Stimulated activated CD4-positive, alpha-beta T cell treated with anti-CD3 and anti-CD28 coated beads, TNF-alpha, amount 100 ng/mL, for 48 hours (primary cell): ENCODE data around the gene CELF4.

Experiments used
- DNase-seq, 3 donors: peaks; one replicate each; pipeline ENCODE4 v3.0.0-alpha.2; 2020; ENCODE audit warnings: low read depth in 3 of 3

The CELF4 gene

DNA sequence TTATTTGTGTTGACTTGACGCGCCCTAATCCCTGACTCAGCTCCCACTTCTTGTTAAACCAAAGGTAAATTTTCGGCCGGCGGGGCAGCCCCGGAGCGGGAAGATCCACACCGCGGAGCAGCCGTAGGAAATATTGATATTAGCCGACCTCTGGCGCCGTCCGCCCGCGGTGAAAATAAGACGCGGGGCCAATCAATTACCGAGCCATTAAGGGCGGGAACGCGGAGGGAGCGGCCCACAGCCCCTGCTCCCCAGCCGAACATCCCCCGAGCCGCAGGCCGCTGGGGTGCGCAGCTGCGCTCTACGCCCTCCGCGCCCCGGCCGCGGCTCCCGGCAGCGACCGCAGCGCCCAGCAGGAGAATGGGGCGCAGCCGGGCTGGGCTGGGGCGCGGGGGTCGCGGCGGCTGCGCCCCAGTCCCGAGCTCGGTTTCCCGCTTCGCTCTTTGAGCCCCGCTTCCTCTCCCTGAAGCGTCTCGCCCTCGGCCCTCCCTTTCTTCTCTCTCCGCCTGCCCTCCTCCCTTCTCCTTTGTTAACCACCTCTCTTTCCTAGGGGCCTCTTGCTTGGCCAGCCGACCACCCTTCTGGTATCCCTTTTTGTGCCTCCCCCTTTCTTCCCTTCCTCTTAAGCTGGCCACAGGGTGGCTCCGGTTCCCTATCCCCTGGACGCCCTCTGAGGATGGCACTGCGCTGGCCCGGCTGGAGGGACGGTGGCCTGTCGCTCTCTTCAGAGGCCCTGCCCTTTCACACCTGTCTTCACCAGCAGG, 40.9 kb downstream of the CELF4 start:
- no peak for DNase-seq

DNA sequence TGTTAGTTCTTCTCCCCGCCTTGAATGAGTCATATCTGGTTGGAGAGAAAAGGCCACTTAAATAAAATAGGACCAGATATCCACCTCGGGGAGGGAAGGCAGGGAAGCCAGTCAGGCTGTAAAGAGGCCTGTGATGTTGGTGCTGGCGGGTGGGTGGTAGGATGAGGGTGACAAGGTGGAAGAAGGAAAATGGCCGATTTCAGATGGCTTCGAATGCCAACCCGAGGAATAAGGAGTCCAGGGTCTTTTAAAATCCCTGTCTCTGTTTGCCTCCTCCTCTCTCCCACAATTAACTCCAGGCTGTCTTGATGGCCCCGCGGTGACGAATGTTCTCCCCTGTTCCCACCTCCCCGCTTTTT, 41.5 kb downstream of the CELF4 start:
- DNase-seq = no peak

DNA sequence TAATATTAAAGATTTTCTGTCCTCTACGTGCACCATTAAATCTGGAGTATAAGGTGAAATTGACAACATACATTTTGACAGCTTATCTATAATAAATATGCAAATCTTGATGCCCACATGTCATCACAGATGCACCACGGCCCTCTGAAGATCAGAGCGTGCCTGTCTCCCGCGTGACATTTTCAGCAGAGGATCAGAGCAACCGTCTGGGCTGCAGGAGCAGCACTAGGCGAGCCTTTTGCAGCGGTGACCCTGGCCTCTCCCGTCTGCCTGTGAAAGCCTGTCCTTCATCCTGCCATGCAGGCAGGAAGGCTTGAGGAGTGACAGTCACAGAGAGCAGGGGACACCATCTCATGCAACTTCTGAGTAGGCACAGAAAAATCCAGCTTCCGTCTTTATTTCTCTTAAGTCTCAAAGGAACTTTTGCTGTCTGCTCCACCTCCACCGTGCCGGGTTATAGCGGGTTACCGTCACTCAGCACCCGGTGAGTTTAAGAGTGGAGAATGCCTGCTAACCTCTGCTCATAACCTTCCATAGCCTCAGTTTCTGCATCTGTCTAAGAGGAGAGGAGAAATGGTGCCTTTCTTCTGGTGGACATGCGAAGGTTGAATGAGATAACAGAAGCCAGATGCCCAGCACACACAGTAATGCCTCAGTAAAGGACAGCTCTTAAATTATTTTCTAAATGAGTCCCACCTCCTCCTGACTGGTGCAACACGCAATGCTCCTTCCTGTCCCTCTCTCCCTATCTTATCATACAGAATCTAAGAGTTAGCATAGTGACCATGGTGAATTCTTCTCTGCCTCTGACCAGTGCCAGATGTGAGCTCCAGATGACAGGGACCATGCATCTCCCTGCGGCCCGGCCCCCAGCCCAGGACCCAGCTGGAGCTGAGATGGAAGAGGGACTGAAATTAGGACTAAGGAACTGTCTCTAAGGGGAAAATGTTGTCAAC, 43.8 kb downstream of the CELF4 start:
- no peak for DNase-seq

DNA sequence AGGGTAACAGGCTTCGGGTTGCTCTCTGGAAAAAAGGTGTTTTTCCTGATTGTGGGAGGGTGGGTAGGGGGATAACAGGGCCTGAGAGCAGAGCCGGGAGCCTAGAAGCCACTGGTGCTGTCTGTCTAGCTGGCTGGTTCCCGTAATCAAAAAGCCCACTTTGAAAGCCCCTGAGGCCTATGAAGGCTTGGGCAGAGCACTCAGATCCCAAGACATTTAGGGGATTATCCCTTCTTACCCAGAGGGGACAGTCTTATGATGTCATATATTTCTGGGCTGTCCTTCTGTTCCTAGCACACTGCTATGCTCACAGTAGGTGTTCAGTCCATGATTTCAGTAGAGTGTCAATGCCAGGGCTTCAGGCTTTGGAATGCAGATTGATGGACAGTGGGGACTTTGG, 45.1 kb downstream of the CELF4 start:
- no peak for DNase-seq

DNA sequence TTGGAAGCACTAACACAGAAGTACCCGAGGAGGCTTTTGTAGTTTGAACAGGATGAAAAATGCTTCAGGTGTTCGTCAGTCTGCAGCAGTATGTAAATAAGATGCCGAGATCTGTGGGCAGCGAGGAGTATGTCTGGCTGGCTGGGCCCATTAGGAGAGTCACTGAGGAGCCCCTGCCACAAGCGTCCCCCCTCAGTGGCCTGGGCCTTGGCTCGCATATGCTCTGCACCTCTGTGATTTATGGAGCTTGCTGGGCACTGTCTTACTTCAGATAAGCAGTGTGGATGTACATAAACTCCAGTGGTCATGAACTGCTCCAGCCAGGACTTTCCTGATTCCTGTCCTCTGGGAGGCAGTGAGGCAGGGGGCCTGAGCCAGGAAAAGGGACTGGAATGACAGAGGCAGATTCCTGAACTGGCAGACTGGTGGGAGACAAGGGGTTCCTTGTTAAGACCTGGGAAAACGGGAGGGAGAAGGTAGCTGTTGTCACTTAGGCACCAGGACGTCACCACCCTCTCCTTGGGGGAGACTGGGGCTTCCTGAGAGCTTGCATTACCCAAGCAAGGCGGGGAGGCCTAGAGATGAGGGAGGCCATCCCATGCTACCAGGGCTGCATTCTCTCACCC, 46.0 kb downstream of the CELF4 start:
- no peak for DNase-seq

- no peak for DNase-seq
Measured at GRCh38 chr18:37516361-37516853, 49.2 kb downstream of the CELF4 start.

GRCh38 chr18:37514953-37515352, 50.6 kb downstream of the CELF4 start:
- DNase-seq = no peak

GRCh38 chr18:37512400-37512799, 53.2 kb downstream of the CELF4 start:
- no peak for DNase-seq

DNA sequence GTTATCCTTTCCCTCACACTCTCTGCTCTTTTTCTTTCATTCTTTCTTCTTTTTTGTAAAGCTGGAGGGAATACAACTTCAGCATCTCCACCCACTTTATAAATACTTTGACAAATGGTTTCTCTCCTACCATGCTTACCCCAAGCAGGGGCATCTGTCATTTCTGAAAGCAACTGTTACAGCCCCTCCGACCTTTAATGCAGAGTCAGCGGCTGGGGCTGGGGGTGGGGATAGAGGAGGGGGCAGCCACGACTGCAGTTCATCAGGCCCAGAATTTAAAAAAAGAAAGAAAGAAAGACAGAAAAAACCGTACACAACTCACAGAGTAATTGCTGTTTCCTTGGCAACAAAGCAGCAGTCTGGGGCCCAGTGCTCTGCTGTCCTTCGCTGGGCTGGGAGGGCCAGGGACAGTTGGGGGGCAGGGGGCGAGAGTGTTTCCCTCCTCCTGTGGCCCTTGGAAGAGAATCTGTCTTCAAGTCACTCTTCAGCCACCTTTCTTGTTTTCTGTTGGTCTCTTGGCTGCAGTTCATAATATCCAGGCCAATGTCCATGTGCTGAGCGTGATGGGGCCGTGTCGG, 53.8 kb downstream of the CELF4 start:
- no peak for DNase-seq

DNA sequence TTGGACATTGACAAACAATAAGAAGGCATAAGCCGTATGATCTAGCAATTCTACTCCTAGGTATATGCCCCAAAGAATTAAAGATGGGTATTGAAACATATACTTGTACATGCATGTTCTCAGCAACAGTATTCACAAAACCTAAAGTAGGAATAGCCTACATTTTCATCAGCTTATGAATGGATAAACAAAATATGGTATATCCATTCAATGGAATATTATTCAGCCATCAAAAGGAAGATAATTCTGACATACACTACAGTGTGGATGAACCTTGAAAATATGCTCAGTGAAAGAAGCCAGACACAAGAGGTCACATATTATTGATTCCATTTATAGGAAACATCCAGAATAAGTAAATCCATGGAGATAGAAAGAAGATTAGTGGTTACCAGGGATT, 56.0 kb downstream of the CELF4 start:
- no peak for DNase-seq

DNA sequence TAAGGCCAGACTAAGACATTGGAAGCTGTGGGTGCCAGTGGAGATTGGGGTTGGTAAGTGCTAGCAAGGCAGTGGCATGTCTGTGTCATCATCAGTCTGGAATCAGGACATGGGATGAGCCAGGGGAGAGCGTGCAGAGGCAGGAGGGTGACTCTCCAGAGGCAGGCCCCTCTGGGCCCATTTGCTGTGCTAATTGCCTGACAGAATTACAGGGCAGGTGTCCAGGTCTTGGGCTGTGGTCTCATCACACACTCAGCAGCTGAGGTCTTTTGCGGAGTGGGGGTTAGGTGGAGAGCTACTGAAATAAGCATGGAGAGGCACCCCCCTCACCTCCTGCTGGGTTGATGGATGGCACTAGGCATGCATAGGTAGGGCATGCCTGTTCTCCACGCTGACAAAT, 57.4 kb downstream of the CELF4 start:
- DNase-seq = no peak

DNA sequence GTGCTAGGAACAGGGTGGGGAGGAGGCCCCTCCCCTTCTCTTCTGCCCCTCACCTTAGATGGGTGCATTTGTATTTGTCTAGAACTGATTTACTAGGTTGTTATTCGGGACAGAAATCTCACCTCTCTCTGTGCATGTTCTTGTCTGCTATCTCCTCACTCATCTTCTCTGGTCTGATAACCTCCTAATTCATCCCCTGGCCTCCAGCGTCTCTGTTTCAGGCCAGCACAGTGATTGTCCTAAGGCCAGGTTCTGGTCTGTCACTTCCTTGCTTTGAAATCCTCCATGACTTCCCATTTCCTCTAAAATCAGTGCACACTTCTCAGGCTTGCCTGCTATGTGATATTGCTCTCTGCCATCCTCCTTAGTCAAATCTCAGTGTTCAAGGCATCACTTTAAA, 58.4 kb downstream of the CELF4 start:
- no peak for DNase-seq

DNA sequence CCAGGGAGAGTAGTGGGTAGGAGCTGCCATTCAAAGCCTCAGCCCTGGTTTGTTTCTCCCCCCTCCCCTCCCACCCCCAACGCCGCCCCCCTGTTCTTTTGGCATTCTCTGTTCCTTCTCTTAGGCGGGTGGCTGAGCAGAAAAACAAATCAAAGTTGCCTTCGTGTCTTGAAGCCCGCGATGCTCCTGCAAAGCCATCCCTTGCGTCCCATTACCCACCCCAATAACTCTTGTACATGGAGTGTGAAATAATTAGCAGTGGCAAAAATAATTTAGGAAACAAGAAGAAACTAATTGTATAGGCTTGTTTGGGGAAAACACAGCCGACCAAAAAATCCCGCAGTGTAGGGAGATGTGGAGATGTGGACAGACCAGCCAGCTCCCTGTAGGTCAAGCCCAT, 59.6 kb downstream of the CELF4 start:
- DNase-seq = no peak

DNA sequence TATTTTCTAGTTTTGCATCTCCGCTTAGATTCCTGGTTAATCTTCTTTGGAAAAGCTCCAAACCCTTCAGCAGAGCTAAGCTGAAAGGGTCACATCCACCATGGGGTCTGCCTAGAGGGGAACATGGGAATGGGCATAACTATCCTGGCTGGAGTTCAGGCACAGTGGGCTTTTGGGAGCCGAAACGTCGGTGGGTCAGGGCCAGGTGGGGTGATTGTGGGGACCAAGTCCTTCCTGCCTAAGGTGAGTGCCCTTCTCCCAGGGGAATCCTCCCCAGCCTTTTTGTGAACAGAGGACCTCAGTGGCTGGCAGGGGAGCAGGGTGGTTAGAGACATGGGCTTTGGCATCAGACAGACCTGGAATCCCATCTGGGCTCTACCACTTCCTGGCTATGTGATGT, 60.3 kb downstream of the CELF4 start:
- DNase-seq = no peak

GRCh38 chr18:37502601-37503000, 63.0 kb downstream of the CELF4 start:
- no peak for DNase-seq

DNA sequence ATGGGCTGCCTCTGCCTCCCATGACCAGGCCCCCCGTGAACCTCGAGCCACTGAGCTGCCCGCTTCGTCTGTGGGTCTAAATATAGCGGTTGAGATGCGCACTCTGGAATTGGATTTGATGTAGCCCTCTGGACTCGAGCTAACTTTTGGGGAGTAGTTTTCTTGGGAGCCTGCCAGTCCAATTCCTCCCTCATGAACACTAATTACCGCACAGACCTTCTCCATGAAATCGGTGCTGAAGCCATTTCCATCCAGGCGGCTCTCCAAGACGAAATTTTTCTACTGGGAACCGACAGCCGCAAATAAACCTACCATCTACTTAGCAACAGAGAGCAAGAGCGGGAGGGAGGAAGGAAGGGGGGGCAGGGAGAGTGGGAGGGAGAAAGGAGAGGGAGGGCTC, 63.6 kb downstream of the CELF4 start:
- no peak for DNase-seq

DNA sequence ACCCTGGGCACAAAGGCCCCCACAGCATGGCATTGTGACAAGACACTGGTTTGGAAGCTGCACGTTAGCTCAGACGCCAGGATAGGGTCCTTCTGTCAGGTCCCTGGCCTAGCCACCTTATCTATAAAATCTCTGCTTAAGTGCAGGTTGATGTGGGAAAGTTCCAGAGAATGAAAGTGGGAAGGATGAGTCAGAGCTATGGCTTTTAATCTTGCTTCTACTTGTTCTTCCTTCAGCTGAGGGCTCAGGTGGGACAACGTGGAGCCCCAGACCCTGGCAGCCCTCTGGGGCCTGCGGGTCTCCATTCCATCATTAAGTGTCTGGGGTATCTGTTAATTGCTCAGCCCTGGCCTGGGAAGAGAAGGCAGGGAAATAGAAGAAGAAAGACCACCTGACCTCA, 64.5 kb downstream of the CELF4 start:
- DNase-seq = no peak

DNA sequence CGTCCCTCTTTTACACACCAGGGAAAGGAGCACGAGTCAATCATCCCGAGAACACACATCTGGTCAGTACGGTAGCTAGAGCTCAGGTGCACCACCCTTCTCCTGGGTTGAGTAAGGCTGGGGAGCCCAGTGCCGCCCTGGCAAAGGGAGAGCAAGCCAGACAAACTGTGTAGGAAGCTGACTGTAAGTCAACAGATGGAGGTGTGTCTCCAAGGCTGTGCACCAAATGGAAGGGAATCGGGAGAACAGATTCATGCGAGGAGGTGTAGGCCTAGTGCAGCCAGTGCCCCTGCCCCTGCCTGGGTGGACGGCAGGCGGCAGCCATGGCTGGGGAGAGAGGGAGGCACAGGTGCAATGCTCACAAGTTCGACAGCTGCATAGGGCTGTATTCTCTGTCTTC, 65.7 kb downstream of the CELF4 start:
- DNase-seq = no peak

- no peak for DNase-seq
Measured at GRCh38 chr18:37499044-37499443, 66.6 kb downstream of the CELF4 start.

DNA sequence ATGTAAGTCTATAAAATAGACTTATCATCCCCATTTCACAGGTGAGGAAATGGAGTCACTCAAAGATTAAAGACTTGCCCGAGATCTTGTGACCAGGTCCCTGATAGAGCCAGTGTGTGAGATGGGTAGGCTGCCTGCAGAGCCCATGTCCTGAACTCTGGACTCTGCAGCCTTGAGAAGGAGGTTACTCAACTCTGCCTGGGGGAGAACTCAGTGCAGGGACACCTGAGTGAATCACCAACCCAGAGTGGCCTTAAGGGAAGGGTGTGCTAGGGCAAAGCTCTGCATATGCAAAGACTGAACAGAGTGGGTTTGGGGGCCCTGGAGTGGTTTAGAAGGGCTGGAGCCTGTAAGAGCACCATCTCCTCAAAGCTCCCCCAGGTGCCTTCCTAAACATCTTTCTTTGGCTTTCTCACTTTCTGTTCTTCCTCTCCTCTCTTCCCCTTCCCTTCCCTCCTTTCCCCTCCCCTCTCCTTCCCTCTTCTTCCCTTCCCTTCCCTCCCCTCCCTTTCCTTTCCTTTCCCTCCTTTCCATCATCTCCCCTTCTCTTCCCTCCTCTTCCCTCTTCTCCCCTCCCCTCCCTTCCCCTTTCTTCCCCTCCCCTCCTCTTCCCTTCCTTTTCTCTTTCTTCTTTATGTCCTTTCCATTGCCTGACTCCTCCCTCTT, 67.6 kb downstream of the CELF4 start:
- no peak for DNase-seq

GRCh38 chr18:37496568-37496967, 69.0 kb downstream of the CELF4 start:
- DNase-seq = no peak

- DNase-seq = no peak
Measured at GRCh38 chr18:37495354-37495753, 70.2 kb downstream of the CELF4 start.
